Measurements from ENCODE around the gene KATNAL2. TPM values are rescaled to one million over a fixed set of nuclear protein-coding genes. Genes with fewer than 3 reads are reported as not detected.

KATNAL2 gene
- total RNA-seq, 2 donors from 2014 or later, result 4.2 to 6.4 TPM

DNA sequence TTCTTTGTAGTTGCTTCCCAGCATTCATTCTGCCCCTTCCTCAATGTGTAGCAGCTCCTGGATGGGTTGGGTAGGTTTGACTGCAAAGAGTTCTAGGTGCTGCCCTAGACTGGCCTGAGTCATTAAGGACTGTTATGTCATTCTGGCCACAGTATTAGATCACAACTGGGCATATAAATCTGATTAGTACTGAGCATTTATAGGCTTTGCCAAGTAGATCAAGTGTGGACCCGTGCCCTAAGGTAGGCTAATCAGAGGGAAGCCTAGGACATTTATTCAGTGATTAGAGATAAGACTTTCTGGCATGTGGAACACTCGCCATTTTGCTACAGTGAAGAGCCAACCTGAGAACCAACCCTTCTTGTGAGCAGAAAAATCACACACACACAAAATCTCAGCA, 2.7 kb downstream of the KATNAL2 start:
- Histone ChIP-seq H3K36me3 (ENCODE audit: control insufficient read depth, insufficient read depth, low read length) (no peaks in the 10 kb centered on the region), H3K4me3 (ENCODE audit: low read length) (no peak overlapping the region), H3K9ac (ENCODE audit: extremely low read depth, low read length, poor library complexity, severe bottlenecking) (no peak overlapping the region), H3K4me1 (ENCODE audit: control insufficient read depth, insufficient read depth, low read length) (no peaks in the 10 kb centered on the region), H3K27me3 (ENCODE audit: control insufficient read depth, insufficient read depth, low read length, poor library complexity, severe bottlenecking) (no peaks in the 10 kb centered on the region), H3K27ac (ENCODE audit: low read depth, low read length) (no peak overlapping the region), H3K9me3 (ENCODE audit: control insufficient read depth, low read length) (no peaks in the 10 kb centered on the region)
- peaks cover 2% of the 10 kb centered on the region for H3K36me3 Mint-ChIP-seq (ENCODE audit: low read depth)
- H3K27me3 Mint-ChIP-seq (ENCODE audit: insufficient read depth), result no peaks in the 10 kb centered on the region
- WGBS, 2 experiments (ENCODE audit: insufficient coverage in 1 of 2, insufficient read length in 1 of 2), result 82 to 100% methylated on average over 1 to 2 of the region's 2 CpGs
- DNase-seq, result no peak
- no peak overlapping the region for H3K27ac Mint-ChIP-seq
- TF ChIP-seq, protein P1, sequence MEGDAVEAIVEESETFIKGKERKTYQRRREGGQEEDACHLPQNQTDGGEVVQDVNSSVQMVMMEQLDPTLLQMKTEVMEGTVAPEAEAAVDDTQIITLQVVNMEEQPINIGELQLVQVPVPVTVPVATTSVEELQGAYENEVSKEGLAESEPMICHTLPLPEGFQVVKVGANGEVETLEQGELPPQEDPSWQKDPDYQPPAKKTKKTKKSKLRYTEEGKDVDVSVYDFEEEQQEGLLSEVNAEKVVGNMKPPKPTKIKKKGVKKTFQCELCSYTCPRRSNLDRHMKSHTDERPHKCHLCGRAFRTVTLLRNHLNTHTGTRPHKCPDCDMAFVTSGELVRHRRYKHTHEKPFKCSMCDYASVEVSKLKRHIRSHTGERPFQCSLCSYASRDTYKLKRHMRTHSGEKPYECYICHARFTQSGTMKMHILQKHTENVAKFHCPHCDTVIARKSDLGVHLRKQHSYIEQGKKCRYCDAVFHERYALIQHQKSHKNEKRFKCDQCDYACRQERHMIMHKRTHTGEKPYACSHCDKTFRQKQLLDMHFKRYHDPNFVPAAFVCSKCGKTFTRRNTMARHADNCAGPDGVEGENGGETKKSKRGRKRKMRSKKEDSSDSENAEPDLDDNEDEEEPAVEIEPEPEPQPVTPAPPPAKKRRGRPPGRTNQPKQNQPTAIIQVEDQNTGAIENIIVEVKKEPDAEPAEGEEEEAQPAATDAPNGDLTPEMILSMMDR (conservative IDR thresholded peaks at IDR 0.05), result no peak
- H3K4me3 Mint-ChIP-seq, result no peak overlapping the region
- peaks cover 24% of the 10 kb centered on the region for H3K4me1 Mint-ChIP-seq
- H3K9me3 Mint-ChIP-seq, result peaks cover 13% of the 10 kb centered on the region

GRCh38 chr18:46920653-46921052, 3.3 kb downstream of the KATNAL2 start:
- Histone ChIP-seq H3K9me3 (ENCODE audit: control insufficient read depth, low read length) (no peaks in the 10 kb centered on the region), H3K9ac (ENCODE audit: extremely low read depth, low read length, poor library complexity, severe bottlenecking) (no peak overlapping the region), H3K4me1 (ENCODE audit: control insufficient read depth, insufficient read depth, low read length) (no peaks in the 10 kb centered on the region), H3K27me3 (ENCODE audit: control insufficient read depth, insufficient read depth, low read length, poor library complexity, severe bottlenecking) (no peaks in the 10 kb centered on the region), H3K4me3 (ENCODE audit: low read length) (no peak overlapping the region), H3K27ac (ENCODE audit: low read depth, low read length) (no peak overlapping the region), H3K36me3 (ENCODE audit: control insufficient read depth, insufficient read depth, low read length) (no peaks in the 10 kb centered on the region)
- Mint-ChIP-seq H3K27me3 (ENCODE audit: insufficient read depth) (no peaks in the 10 kb centered on the region), H3K9me3 (peaks cover 13% of the 10 kb centered on the region), H3K4me3 (no peak overlapping the region), H3K27ac (no peak overlapping the region), H3K36me3 (ENCODE audit: low read depth) (peaks cover 2% of the 10 kb centered on the region), H3K4me1 (peaks cover 19% of the 10 kb centered on the region)
- no peak for DNase-seq
- WGBS, 2 experiments (ENCODE audit: insufficient coverage in 1 of 2, insufficient read length in 1 of 2), result 80 to 93% methylated on average over 1 of the region's 1 CpG
- TF ChIP-seq, protein P1 (conservative IDR thresholded peaks at IDR 0.05), result no peak

DNA sequence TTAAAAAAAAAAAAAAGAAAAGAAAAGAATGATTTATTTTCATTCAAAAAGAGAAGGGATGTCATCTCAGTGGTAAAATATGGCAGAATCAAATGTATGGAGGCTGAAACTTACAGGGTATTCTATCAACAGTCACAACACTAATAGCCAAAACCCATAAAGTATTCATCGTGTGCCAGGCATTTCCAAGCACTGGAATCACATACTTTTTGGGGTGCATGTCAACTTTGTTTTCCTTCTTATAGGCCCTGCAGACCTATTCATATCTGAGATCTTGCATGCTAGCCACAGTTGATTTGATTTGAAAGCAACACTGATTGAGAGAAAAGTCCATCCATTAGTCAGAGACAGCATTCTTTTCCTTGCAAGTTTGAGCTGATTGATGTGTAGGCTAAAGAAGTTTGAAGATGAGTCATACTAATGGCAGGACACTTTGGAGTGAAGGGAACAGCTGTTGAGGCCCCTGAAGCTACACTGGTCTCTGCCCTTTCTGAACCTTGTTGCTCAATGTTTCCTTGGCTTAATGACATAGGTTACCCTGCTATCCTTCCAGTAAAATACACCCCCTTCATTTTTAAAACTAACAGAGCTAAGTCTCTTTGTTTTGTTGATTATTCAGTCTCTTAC, 22.0 kb downstream of the KATNAL2 start:
- peaks cover 1% of the 10 kb centered on the region for H3K4me1 Mint-ChIP-seq
- no peak overlapping the region for H3K27ac Mint-ChIP-seq
- no peaks in the 10 kb centered on the region for H3K36me3 Mint-ChIP-seq (ENCODE audit: low read depth)
- Histone ChIP-seq H3K27me3 (ENCODE audit: control insufficient read depth, insufficient read depth, low read length, poor library complexity, severe bottlenecking) (no peaks in the 10 kb centered on the region), H3K4me1 (ENCODE audit: control insufficient read depth, insufficient read depth, low read length) (no peaks in the 10 kb centered on the region), H3K4me3 (ENCODE audit: low read length) (no peak overlapping the region), H3K9ac (ENCODE audit: extremely low read depth, low read length, poor library complexity, severe bottlenecking) (no peak overlapping the region), H3K36me3 (ENCODE audit: control insufficient read depth, insufficient read depth, low read length) (no peaks in the 10 kb centered on the region), H3K27ac (ENCODE audit: low read depth, low read length) (no peak overlapping the region), H3K9me3 (ENCODE audit: control insufficient read depth, low read length) (no peaks in the 10 kb centered on the region)
- no peaks in the 10 kb centered on the region for H3K9me3 Mint-ChIP-seq
- H3K27me3 Mint-ChIP-seq (ENCODE audit: insufficient read depth), result no peaks in the 10 kb centered on the region
- DNase-seq, result no peak
- WGBS, 2 experiments (ENCODE audit: insufficient coverage in 1 of 2, insufficient read length in 1 of 2), result 82 to 88% methylated on average over 1 of the region's 1 CpG
- TF ChIP-seq, protein P1 (conservative IDR thresholded peaks at IDR 0.05), result no peak
- no peak overlapping the region for H3K4me3 Mint-ChIP-seq

Measured in endodermal cell (in vitro differentiated cells).